GM18909 (cell line): ENCODE measurements around the gene CACNA2D3.

Source experiments
- ATAC-seq: cut with Tn5 transposase; IDR thresholded peaks from one replicate; pipeline ENCODE4 v1.9.1; 2021; ENCODE audit warnings: mild to moderate bottlenecking; ENCODE audit not compliant: unreplicated experiment, poor library complexity

The CACNA2D3 gene

DNA sequence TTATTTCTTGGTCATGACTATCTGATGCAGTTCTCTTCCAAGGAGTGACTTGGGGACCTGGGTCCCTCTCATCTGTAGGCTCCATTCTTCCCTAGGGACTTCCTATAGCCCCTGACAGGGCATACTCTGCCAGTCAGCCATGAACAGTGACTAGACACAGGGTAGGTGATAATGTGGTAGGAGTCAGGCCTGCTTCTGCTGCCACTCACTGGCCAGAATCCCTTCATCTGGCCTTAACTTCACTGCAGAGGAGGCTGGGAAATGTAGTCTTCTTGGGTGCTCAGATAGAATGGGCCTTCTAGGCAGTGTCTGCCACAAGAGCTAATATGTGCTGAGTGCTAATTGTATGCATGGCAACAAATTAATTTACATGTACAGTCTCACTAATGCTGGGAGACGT, 84.5 kb downstream of the CACNA2D3 start:
- ATAC-seq = no peak

GRCh38 chr3:54211097-54211496, 88.7 kb downstream of the CACNA2D3 start:
- ATAC-seq = no peak

GRCh38 chr3:54212723-54213122, 90.4 kb downstream of the CACNA2D3 start:
- ATAC-seq = no peak

DNA sequence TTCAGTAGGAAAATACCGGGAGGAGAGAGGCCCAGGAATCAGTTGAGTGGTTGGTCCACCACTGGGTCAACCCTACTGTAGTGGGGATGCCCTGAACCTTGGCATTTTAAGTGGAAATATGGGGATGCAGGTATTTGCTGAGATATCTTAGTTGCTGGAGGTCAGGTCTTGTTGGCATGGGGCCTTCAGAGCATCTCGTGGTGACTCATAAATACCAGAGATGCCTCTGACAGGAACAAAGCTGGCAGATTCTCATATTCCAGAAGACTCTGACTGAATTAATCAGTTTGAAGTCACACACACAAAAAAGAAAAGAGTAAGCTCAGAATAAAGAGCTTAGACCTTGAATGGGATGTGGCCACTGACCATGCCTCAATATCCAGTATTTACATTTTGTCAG, 91.6 kb downstream of the CACNA2D3 start:
- no peak for ATAC-seq

DNA sequence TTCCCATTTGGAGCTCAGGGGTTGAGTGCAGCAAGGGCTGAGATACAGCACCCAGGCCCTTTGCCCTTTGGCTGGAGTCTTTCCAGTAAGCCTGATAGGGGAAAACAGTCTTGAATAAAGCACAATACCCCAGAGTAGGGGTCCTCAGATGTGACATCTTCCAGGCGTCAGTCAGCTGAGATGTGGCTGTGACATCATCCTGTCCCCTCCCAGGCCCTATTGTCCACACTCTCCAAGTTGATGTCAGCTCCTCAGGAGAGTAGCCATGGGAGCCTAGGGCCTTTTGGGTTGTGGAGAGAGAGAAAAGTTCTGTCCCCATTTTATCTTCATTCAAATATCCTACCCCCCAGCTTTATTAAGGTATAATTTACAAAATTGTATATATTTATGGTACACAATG, 92.5 kb downstream of the CACNA2D3 start:
- ATAC-seq = no peak

GRCh38 chr3:54215521-54215920, 93.2 kb downstream of the CACNA2D3 start:
- no peak for ATAC-seq

- ATAC-seq = no peak
These were observed 95.5 kb downstream of the CACNA2D3 start for GRCh38 chr3:54217828-54218227.

GRCh38 chr3:54222316-54222715, 100.0 kb downstream of the CACNA2D3 start:
- ATAC-seq = no peak

GRCh38 chr3:54223063-54223462, 100.7 kb downstream of the CACNA2D3 start:
- no peak for ATAC-seq

- no peak for ATAC-seq
These were observed 103.6 kb downstream of the CACNA2D3 start for GRCh38 chr3:54225841-54226528.

DNA sequence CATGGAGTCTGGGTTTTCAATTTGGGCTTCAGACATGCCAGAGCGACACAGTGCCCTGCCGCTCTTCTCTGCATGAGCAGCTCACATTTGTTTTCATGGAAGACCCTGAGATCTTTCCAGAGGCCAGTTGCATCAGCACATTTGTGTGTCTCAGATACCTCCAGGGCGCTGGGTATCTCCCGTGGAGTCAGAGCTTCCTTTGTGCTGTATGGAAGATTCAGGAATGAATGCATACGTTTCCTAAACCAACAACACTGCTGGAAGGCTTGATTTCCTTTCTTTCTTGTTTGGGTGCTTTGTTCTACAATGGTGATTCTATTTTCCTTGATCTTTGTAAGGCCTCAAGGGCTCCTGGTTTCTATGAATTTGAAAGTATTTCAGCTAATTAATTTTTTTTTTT, 106.5 kb downstream of the CACNA2D3 start:
- ATAC-seq = no peak

GRCh38 chr3:54232618-54233017, 110.3 kb downstream of the CACNA2D3 start:
- no peak for ATAC-seq

DNA sequence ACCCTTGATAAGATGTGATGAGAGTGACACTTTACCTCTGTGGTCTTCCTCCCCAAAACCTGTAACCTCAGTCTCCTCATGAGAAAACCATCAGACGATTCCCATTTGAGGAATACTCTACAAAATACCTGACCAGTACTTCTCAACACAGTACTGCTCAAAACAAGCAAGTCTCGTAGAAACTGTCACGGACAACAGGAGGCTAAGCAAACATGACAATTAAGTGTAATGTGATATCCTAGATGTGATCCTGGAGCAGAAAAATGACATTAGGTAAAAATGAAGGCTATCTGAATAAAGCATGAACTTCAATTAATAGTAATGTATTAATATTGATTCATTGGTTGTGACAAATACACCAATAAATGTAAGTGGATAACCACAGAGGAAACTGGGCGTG, 113.6 kb downstream of the CACNA2D3 start:
- no peak for ATAC-seq

- ATAC-seq = no peak
These were observed 114.8 kb downstream of the CACNA2D3 start for GRCh38 chr3:54237109-54237508.

GRCh38 chr3:54237788-54238502, 115.6 kb downstream of the CACNA2D3 start:
- no peak for ATAC-seq

GRCh38 chr3:54240309-54240708, 118.0 kb downstream of the CACNA2D3 start:
- ATAC-seq = no peak

GRCh38 chr3:54243056-54243931, 120.9 kb downstream of the CACNA2D3 start:
- no peak for ATAC-seq

DNA sequence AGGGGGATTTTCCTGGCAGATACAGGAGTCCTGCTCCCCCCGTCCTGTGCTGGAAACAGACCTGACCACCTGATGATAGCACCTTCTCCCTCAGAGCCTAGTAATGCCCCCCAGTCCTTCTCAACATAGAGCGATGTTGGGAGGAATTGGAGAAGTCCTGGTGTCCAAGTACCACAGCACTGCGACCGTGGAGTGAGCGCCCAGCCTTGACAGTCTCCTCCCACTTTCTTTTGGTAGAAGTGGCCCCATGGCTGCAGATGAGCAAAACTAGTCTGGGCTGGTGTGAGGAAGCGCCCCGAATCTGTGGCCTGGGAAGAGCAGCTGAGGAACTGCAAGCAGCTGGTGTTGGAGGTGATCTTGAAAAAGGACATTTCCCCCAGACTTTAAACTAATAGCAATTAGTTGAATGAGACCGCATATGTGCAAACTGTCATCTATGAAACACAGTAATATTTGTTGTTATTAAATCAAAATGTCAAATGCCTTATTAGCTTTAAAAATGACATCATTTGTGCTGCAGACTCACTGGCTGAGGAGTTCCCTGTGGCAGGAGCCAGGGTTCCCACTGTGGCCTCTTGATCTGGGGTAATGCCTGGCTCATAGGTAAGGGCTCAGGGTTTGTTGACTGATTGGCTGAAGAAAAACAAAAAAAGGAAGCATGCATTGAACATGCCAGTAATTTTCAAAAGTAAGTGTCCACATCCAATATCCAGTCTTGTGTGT, 121.8 kb downstream of the CACNA2D3 start:
- no peak for ATAC-seq

DNA sequence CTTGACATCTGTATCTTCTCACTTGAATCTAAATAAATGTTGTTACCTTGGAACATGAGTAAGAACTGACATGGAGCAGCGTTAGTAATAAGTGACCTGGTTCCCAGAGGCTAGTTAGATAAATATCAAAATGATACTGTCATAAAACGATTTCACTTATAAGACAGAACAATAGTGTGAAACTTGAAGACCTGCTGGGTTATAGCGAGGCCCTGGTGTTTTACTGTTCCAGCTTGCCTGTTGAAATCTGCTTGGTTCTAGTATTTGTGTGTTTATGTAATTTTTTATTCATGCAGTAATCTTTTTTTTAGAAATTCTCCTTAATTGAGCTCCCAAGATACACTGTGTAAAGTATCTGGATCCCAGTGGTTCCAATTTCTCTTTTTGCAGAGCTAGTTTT, 129.4 kb downstream of the CACNA2D3 start:
- no peak for ATAC-seq

DNA sequence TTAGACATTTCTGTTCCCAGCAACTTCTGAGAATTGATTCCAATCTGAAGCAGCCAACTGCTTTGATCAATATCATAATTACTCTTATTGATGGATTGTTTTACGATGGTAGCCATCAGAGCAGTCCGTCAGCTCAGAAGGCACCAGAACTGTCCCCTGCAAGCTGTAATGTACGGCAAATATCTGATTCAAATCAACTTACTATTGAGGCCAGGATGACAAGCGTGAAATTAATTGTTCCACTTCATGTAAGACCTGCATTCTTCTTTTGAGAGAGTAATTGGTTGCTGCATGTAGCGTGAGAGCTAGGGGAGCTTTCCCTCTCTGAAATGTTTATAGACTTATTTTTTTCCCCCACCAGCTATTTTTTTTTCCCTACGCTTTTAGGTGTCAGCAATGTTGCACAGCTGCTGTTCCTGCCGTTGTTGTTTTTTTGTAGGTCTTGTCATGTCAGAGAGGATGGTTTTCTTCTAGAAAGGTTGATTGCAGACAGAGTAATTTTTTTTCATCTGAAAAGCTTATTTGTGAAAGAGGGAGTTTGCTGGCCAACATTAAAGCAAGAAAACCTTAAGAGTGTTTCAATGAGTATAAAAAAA, 134.9 kb downstream of the CACNA2D3 start:
- ATAC-seq = no peak
